ENCODE data around the gene PLIN1. TPM values are rescaled to one million over a fixed set of nuclear protein-coding genes. Genes with fewer than 3 reads are reported as not detected.

Gene PLIN1
- total and polyA plus RNA-seq, 2 donors (not counting 3 experiments of a cell fraction or from before 2014, with no cell fraction given): 0.07 TPM; not detected in 1

GRCh38 chr15:89632563-89633430 lies 46.4 kb downstream of the PLIN1 start:
- FAIRE-seq (no peak), DNase-seq (ENCODE audit: low read depth, low spot score) (no peak)
- ChIA-PET POLR2A (no interaction called here), CTCF (interaction anchor here (0.8 kb wide), 1 partner anchor 14 kb away, joined by 3 read pairs; no protein-coding TSS in a partner anchor)
- Histone ChIP-seq H3K4me2 (ENCODE audit: insufficient read depth, low read length) (no peak overlapping the region), H2AFZ (ENCODE audit: low read depth, low read length) (no peak overlapping the region), H3K9me3 (replicated peaks; ENCODE audit: control insufficient read depth, insufficient read depth, low read length) (no peaks in the 10 kb centered on the region), H3K79me2 (ENCODE audit: control insufficient read depth, insufficient read depth, low read length) (no peaks in the 10 kb centered on the region), H3K4me1 (ENCODE audit: control insufficient read depth, extremely low read depth, insufficient read depth, low read length) (no peaks in the 10 kb centered on the region), H3K27me3 (ENCODE audit: control insufficient read depth in 2 of 2, insufficient read depth in 2 of 2, low read length in 2 of 2) (no peaks in the 10 kb centered on the region), H3K36me3 (ENCODE audit: control insufficient read depth in 2 of 2, extremely low read depth in 1 of 2, insufficient read depth in 2 of 2, low read length in 2 of 2) (peaks cover 1 to 42% of the 10 kb centered on the region in 2 experiments), H3K9ac (replicated peaks; ENCODE audit: extremely low read depth, insufficient read depth, low read length) (no peak overlapping the region), H4K20me1 (replicated peaks; ENCODE audit: control insufficient read depth, extremely low read depth, insufficient read depth, low read length) (no peaks in the 10 kb centered on the region), H3K9me1 (replicated peaks; ENCODE audit: control insufficient read depth, extremely low read depth, insufficient read depth, low read length) (no peaks in the 10 kb centered on the region), H3K4me3 (replicated peaks in 1 of 3; ENCODE audit: insufficient read depth in 1 of 3, low read depth in 1 of 3, low read length in 3 of 3) (no peak overlapping the region), H3K27ac (ENCODE audit: insufficient read depth, low read depth, low read length) (no peak overlapping the region)
- no TSS peak for BruUV-seq (replicated peaks)
- TF ChIP-seq GATA2 (IDR thresholded peaks at IDR 0.05; ENCODE audit: insufficient read depth, insufficient read length, low read depth, low read length): no peak
- TF ChIP-seq POLR2A (IDR thresholded peaks at IDR 0.05; ENCODE audit: low read depth, low read length): no peak
- intact Hi-C loops (cut with micrococcal nuclease): no loop called here
- dilution Hi-C loops (cut with MboI; ENCODE audit: extremely low pct_ligation_motif_present, low sequenced_read_pairs): no loop called here

- H3K9ac ChIP-seq (replicated peaks; ENCODE audit: extremely low read depth, insufficient read depth, low read length): no peak overlapping the region
- no peak for TF ChIP-seq POLR2AphosphoS5 (IDR thresholded peaks at IDR 0.05; ENCODE audit: insufficient read depth, low read depth, low read length)
- no peak for TF ChIP-seq JUN (IDR thresholded peaks at IDR 0.05; ENCODE audit: borderline replicate concordance, insufficient read depth, insufficient read length, low read depth)
- no peak for TF ChIP-seq FOS (IDR thresholded peaks at IDR 0.05; ENCODE audit: borderline replicate concordance, insufficient read depth, low read length)
- no peak for TF ChIP-seq CTCF (IDR thresholded peaks at IDR 0.05; ENCODE audit: extremely low read depth in 1 of 2, insufficient read depth in 1 of 2, low read depth in 1 of 2, low read length in 2 of 2)
- TF ChIP-seq MYC (IDR thresholded peaks at IDR 0.05; ENCODE audit: low read depth, low read length): no peak
- H3K9me3 ChIP-seq (replicated peaks; ENCODE audit: control insufficient read depth, insufficient read depth, low read length): no peaks in the 10 kb centered on the region
- intact Hi-C loops (cut with micrococcal nuclease) (no loop called here), dilution Hi-C loops (cut with MboI; ENCODE audit: extremely low pct_ligation_motif_present, low sequenced_read_pairs) (no loop called here)
- H3K36me3 ChIP-seq (ENCODE audit: control insufficient read depth in 2 of 2, extremely low read depth in 1 of 2, insufficient read depth in 2 of 2, low read length in 2 of 2): peaks cover 7 to 45% of the 10 kb centered on the region in 2 experiments
- FAIRE-seq: no peak
- H2AFZ ChIP-seq (ENCODE audit: low read depth, low read length): no peak overlapping the region
- no peak overlapping the region for H3K4me2 ChIP-seq (ENCODE audit: insufficient read depth, low read length)
- no peaks in the 10 kb centered on the region for H3K4me1 ChIP-seq (ENCODE audit: control insufficient read depth, extremely low read depth, insufficient read depth, low read length)
- DNase-seq (ENCODE audit: low read depth, low spot score): no peak
- no peaks in the 10 kb centered on the region for H4K20me1 ChIP-seq (replicated peaks; ENCODE audit: control insufficient read depth, extremely low read depth, insufficient read depth, low read length)
- H3K4me3 ChIP-seq (replicated peaks in 1 of 3; ENCODE audit: insufficient read depth in 1 of 3, low read depth in 1 of 3, low read length in 3 of 3): no peak overlapping the region
- H3K79me2 ChIP-seq (ENCODE audit: control insufficient read depth, insufficient read depth, low read length): no peaks in the 10 kb centered on the region
- no peak overlapping the region for H3K27ac ChIP-seq (ENCODE audit: insufficient read depth, low read depth, low read length)
- ChIA-PET CTCF (interaction anchor here (0.8 kb wide), 1 partner anchor 15 kb away, joined by 3 read pairs; no protein-coding TSS in a partner anchor), POLR2A (no interaction called here)
- no peaks in the 10 kb centered on the region for H3K27me3 ChIP-seq (ENCODE audit: control insufficient read depth in 2 of 2, insufficient read depth in 2 of 2, low read length in 2 of 2)
- no peaks in the 10 kb centered on the region for H3K9me1 ChIP-seq (replicated peaks; ENCODE audit: control insufficient read depth, extremely low read depth, insufficient read depth, low read length)
- BruUV-seq (replicated peaks): no TSS peak
Measured at GRCh38 chr15:89631902-89632264, 47.3 kb downstream of the PLIN1 start.

Data from endothelial cell of umbilical vein (primary cell).